Measurements from ENCODE around the gene TLR10.

The TLR10 gene

DNA sequence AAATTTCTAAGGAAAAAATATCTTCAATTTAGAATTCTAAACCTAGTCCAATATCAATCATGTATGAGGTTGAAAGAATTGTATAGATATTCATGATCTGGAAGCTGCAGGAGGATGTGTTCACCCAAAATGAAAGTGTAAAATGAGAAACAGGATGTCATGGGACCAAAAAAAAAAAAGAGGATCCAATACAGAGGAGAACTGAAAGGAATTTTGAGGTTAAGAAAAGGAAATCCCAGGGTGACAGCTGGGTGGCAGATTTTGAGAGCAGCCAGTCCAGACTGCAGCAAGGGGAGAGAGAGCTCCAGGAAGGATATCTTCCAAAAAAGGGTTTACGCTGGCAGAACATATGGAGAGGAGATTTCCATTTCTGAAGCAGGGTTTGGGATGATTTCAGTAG is 38.9 kb downstream of the TLR10 start:
- TF ChIP-seq, protein P1, sequence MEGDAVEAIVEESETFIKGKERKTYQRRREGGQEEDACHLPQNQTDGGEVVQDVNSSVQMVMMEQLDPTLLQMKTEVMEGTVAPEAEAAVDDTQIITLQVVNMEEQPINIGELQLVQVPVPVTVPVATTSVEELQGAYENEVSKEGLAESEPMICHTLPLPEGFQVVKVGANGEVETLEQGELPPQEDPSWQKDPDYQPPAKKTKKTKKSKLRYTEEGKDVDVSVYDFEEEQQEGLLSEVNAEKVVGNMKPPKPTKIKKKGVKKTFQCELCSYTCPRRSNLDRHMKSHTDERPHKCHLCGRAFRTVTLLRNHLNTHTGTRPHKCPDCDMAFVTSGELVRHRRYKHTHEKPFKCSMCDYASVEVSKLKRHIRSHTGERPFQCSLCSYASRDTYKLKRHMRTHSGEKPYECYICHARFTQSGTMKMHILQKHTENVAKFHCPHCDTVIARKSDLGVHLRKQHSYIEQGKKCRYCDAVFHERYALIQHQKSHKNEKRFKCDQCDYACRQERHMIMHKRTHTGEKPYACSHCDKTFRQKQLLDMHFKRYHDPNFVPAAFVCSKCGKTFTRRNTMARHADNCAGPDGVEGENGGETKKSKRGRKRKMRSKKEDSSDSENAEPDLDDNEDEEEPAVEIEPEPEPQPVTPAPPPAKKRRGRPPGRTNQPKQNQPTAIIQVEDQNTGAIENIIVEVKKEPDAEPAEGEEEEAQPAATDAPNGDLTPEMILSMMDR (IDR thresholded peaks at IDR 0.05; ENCODE audit: control extremely low read depth, extremely low read depth, low read depth, missing control alignments) = no peak
- no peak for DNase-seq (ENCODE audit: extremely low spot score)
- POLR2A ChIA-PET = interaction anchor here (0.7 kb wide), 1 partner anchor 38 kb away, joined by 3 read pairs; no protein-coding TSS in a partner anchor
- CTCF ChIA-PET = interaction anchor here (0.8 to 5.1 kb wide), 8 partner anchors 9 to 630 kb away, joined by 3 to 43 read pairs (median 4); partner anchors contain the start of gene TLR10

GRCh38 chr4:38740303-38740702 is 42.5 kb downstream of the TLR10 start:
- ChIA-PET CTCF (interaction anchor here (0.9 to 5.1 kb wide), 4 partner anchors 9 to 561 kb away, joined by 3 to 43 read pairs (median 23); no protein-coding TSS in a partner anchor), POLR2A (no interaction called here)
- TF ChIP-seq, protein P1 (IDR thresholded peaks at IDR 0.05; ENCODE audit: control extremely low read depth, extremely low read depth, low read depth, missing control alignments) = no peak
- no peak for DNase-seq (ENCODE audit: extremely low spot score)

DNA sequence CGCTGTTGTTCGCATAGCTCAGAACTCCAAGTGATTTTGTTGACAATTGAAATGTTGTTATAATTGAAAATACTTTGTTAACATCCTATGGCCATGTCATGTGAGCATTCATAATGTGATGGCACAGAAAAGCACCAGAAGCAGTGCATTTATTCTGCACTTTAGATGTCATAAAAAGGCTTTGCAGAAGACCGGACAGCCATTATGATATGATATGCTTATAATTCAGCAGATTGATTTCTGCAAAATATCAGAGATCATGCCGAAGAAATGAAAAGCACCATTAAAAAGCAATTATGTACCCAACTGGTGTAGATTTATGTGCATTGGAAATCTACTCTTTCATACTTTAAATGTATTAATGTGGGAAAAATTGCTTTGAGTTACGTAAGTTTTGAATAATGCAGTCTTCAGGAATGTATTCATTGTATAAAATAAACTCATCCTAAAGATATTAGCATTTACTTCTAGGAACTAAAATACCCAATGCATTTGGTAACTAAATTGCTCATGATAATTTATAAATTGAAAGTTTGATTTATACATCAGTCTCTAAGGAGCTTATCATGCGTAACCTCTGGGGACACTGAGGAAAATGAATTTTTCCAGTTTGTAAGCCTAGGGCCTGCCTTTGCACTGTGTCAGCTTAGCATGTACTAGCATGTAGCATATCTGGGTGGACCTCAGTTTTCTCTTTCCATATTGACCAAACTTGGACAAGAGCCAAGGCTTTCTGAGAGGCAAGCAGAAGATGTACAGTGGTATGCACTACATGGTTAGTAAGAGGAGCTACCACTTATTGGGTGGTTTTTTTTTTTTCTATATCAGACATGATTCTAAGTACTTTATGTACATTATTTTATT is 43.6 kb downstream of the TLR10 start:
- DNase-seq (ENCODE audit: extremely low spot score) = no peak
- ChIA-PET CTCF (interaction anchor here (0.8 to 5.1 kb wide), 5 partner anchors 8 to 560 kb away, joined by 3 to 43 read pairs (median 4); partner anchors contain the start of gene TLR10), POLR2A (no interaction called here)
- TF ChIP-seq, protein P1 (IDR thresholded peaks at IDR 0.05; ENCODE audit: control extremely low read depth, extremely low read depth, low read depth, missing control alignments) = no peak

DNA sequence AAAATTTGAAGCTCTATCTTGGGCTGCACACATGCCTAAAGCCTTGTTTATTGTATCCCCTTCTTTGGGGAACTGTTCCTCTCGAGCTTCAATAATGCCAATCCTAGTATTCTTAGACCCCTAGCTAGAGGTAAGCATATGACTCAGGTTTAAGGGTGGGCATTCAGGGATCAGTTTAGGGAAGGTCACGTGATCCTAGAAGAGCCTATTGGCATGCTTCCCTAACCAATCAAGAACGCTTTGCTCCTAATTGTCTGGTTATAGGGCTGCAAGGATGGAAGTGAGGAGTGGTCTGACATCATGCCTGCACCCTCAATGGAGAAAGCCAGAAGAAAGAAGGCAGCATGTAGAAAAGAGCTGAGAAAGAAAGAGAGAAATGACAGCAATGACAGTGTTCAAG is 46.9 kb downstream of the TLR10 start:
- DNase-seq (ENCODE audit: extremely low spot score) = no peak
- ChIA-PET POLR2A (no interaction called here), CTCF (interaction anchor here (0.9 to 2.6 kb wide), 9 partner anchors 7 to 559 kb away, joined by 3 to 14 read pairs (median 4); partner anchors contain the start of gene TLR10)
- TF ChIP-seq, protein P1 (IDR thresholded peaks at IDR 0.05; ENCODE audit: control extremely low read depth, extremely low read depth, low read depth, missing control alignments) = no peak

- DNase-seq (ENCODE audit: extremely low spot score) = no peak
- CTCF ChIA-PET = interaction anchor here (0.8 to 2.6 kb wide), 10 partner anchors 8 to 558 kb away, joined by 3 to 14 read pairs (median 4); partner anchors contain the start of gene TLR1
- POLR2A ChIA-PET = no interaction called here
- TF ChIP-seq, protein P1 (IDR thresholded peaks at IDR 0.05; ENCODE audit: control extremely low read depth, extremely low read depth, low read depth, missing control alignments) = no peak
Observed at GRCh38 chr4:38734911-38735310, 47.9 kb downstream of the TLR10 start.

GRCh38 chr4:38734446-38734845 is 48.3 kb downstream of the TLR10 start:
- CTCF ChIA-PET = interaction anchor here (0.8 to 2.6 kb wide), 9 partner anchors 9 to 414 kb away, joined by 3 to 14 read pairs (median 3); partner anchors contain the start of genes TLR1 and TLR10
- DNase-seq (ENCODE audit: extremely low spot score) = no peak
- TF ChIP-seq, protein P1 (IDR thresholded peaks at IDR 0.05; ENCODE audit: control extremely low read depth, extremely low read depth, low read depth, missing control alignments) = no peak
- POLR2A ChIA-PET = no interaction called here

Data from GM10248 (cell line).